DMS114 treated with DMSO at 0.1 percent for 48 hours (cell line): ENCODE measurements around the gene CAVIN2.

Experiments used
- DNase-seq: peaks from one replicate; lab custom pipeline; 2025; ENCODE audit not compliant: unreplicated experiment; lab: John Stamatoyannopoulos, UW

Gene CAVIN2

GRCh38 chr2:191846515-191847476, at the start of gene CAVIN2:
CAVIN2 (minus strand) TSS chr2:191847088; CDS start chr2:191846925, 163 bp downstream.
- DNase-seq, result no peak

- DNase-seq, result no peak
These were observed 48.9 kb upstream of the CAVIN2 start for GRCh38 chr2:191895743-191896142.

GRCh38 chr2:191895195-191895594, 48.3 kb upstream of the CAVIN2 start:
- no peak for DNase-seq

- no peak for DNase-seq
These were observed 47.8 kb upstream of the CAVIN2 start for GRCh38 chr2:191894681-191895147.

GRCh38 chr2:191892391-191892790, 45.5 kb upstream of the CAVIN2 start:
- no peak for DNase-seq

- DNase-seq, result no peak
These were observed 44.8 kb upstream of the CAVIN2 start for GRCh38 chr2:191891656-191892055.

- no peak for DNase-seq
These were observed 43.0 kb upstream of the CAVIN2 start for GRCh38 chr2:191889931-191890330.

- no peak for DNase-seq
These were observed 41.7 kb upstream of the CAVIN2 start for GRCh38 chr2:191888400-191889166.

- no peak for DNase-seq
These were observed 38.8 kb upstream of the CAVIN2 start for GRCh38 chr2:191885650-191886049.

- no peak for DNase-seq
These were observed 38.2 kb upstream of the CAVIN2 start for GRCh38 chr2:191885098-191885497.

GRCh38 chr2:191881982-191882816, 35.3 kb upstream of the CAVIN2 start:
- DNase-seq, result no peak

GRCh38 chr2:191878548-191879279, 31.8 kb upstream of the CAVIN2 start:
- no peak for DNase-seq

GRCh38 chr2:191877875-191878274, 31.0 kb upstream of the CAVIN2 start:
- no peak for DNase-seq

- no peak for DNase-seq
These were observed 29.0 kb upstream of the CAVIN2 start for GRCh38 chr2:191875859-191876258.

GRCh38 chr2:191870744-191871143, 23.9 kb upstream of the CAVIN2 start:
- no peak for DNase-seq

- no peak for DNase-seq
These were observed 22.9 kb upstream of the CAVIN2 start for GRCh38 chr2:191869781-191870180.

GRCh38 chr2:191869178-191869577, 22.3 kb upstream of the CAVIN2 start:
- DNase-seq, result no peak

GRCh38 chr2:191867507-191867847, 20.6 kb upstream of the CAVIN2 start:
- DNase-seq, result no peak

- no peak for DNase-seq
These were observed 20.0 kb upstream of the CAVIN2 start for GRCh38 chr2:191866675-191867506.
